ENCODE data around the gene MAP3K5.
"Not testable (repeated sequence)": the region's sequence is repeated elsewhere in the genome, so short reads cannot be mapped to it uniquely, and the experiment has no call there.

The MAP3K5 gene, protein sequence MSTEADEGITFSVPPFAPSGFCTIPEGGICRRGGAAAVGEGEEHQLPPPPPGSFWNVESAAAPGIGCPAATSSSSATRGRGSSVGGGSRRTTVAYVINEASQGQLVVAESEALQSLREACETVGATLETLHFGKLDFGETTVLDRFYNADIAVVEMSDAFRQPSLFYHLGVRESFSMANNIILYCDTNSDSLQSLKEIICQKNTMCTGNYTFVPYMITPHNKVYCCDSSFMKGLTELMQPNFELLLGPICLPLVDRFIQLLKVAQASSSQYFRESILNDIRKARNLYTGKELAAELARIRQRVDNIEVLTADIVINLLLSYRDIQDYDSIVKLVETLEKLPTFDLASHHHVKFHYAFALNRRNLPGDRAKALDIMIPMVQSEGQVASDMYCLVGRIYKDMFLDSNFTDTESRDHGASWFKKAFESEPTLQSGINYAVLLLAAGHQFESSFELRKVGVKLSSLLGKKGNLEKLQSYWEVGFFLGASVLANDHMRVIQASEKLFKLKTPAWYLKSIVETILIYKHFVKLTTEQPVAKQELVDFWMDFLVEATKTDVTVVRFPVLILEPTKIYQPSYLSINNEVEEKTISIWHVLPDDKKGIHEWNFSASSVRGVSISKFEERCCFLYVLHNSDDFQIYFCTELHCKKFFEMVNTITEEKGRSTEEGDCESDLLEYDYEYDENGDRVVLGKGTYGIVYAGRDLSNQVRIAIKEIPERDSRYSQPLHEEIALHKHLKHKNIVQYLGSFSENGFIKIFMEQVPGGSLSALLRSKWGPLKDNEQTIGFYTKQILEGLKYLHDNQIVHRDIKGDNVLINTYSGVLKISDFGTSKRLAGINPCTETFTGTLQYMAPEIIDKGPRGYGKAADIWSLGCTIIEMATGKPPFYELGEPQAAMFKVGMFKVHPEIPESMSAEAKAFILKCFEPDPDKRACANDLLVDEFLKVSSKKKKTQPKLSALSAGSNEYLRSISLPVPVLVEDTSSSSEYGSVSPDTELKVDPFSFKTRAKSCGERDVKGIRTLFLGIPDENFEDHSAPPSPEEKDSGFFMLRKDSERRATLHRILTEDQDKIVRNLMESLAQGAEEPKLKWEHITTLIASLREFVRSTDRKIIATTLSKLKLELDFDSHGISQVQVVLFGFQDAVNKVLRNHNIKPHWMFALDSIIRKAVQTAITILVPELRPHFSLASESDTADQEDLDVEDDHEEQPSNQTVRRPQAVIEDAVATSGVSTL (N-terminal part only)

DNA sequence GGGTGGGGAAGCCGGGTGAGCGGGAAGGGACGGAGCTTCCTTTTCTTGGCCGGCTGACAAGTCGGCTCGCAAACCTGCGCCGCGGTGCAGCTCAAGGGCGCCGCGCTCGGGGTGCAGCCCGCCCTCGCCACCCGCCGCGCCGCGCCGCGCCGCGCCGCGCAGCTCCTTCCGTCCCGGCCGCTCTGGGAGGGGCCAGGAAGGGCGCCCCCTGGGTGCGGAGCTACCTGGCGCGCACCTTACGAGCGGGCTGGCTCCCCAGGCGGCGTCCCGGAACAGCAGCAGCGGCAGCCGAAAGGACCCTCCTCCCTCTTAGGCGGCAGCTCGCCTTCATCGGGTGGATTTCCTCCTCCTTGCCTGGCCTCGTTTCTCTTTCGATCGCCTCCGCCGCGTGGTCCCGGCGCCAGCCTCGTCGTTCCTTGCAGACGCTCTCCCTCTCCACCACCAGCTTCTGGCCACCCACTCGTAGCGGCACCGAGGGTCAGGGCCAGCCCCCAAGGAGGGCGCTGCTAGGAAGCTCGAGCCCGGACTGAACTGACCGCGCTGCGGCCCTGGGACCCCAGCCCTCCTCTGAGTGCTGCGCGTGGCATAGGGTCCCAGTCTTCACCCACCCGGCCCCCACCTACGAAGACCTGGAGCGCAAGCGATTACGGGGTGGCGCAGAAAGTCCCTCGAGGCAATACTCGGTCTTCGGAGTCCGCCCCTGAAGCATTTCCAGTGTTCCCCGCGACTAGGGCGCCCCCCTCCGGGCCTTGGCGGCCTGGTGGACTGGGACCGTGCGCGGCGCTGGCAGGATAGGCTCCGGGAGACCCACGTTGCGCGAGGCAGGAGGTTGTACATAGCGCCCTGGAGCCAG lies at the start of gene MAP3K5:
Gene MAP3K5 (minus strand): TSS at position 68 of the 853 bp plus-strand sequence. CDS start 320 bp downstream, outside the sequence.
- DNase-seq: peak; percentile 87

DNA sequence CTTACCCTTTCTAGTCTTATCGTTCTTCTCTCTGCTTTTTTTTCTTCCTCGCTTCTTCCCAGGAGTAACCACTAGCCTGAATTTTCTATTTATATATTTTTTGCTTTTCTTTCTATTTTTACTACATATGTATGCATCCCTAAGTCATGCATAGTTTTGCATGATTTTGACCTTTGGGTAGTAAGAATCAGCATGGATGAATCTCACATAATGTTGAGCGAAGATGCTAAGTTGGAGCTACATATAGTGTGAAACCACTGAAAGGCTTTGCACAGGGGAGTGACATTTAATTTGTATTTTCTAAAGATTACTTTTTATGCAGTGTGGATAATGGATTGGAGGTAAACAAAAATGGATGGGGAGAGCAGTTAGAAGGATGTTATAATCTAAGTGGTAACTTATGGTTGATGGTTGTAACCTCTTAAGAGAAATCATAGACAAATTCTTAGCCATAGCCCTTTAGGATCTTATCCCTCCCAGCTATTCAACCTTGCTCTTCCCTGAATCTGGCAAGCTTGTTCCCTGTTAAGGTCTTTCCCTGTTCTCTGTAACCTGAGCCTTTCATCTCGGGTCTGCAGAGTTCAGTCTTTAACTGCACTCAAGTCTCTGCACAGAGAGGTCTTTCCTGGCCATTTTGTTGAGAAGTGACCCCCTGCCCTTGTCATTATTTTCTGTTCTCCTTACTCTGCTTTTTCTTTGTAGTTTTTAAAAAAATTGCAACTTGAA lies 48.2 kb upstream of the MAP3K5 start:
- no peak for DNase-seq

DNA sequence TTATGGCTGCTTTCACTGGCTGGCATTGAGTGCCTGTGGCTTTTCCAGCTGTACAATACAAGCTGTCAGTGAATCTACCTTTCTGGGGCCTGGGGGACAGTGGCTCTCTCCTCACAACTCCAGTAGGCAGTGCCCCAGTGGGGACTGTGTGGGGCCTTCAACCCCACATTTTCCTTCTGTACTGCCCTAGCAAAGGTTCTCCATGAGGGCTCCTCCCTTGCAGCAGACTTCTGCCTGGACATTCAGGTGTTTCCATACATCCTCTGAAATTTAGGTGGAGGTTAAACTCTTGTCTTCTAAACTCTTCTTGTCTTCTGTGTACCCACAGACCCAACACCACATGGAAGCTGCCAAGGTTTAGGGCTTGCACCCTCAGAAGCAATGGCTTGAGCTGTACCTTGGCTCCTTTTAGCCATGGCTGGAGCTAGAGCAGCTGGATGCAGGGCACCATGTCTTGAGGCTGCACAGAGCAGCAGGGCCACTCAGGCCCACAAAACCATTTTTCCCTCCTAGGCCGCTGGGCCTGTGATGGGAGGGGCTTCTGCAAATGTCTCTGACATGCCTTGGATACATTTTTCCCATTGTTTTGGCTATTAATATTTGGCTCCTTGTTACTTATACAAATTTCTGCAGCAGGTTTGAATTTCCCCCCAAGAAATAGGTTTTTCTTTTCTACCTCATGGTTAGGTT lies 39.7 kb upstream of the MAP3K5 start:
- no peak for DNase-seq

DNA sequence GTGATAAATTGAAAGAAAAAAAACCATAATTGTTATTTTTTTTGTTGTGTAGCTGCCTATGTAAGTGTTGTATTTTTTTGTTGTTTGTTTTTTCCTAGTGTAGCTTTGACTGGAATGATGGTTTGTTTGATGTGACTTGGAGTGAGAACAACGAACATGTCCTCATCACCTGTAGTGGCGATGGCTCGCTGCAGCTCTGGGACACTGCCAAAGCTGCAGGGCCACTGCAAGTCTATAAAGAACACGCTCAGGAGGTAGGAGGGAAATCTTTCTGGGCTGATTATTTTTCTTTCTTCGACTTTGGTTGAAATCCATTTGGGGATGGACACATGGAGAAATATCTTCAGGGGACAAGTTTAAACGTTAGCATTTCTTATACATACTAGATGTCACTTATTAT lies 33.9 kb upstream of the MAP3K5 start:
- DNase-seq: no peak

DNA sequence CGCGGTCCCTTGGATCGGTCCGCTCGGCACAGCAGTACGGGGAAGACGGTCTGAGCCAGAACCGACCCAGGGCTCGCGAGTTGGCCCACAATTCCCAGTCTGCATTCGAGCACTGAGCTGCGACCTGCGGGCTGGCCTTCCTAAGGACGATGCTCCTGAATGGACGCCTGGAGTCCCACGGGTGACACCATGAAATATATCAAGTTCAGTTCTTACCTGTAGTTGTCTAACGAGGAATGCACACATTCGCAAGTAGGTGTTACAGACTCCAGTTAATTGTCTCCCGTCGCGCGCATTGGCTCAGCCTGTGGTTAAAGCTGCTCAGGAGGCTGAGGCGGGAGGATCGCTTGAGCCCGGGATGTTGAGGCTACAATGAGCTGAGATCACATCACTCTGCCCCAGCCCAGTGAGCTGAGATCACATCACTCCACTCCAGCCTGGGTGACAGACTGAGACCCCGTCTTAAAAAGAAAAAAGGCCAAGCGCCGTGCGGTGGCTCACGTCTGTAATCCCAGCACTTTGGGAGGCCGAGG lies 30.9 kb upstream of the MAP3K5 start:
- DNase-seq: no peak

DNA sequence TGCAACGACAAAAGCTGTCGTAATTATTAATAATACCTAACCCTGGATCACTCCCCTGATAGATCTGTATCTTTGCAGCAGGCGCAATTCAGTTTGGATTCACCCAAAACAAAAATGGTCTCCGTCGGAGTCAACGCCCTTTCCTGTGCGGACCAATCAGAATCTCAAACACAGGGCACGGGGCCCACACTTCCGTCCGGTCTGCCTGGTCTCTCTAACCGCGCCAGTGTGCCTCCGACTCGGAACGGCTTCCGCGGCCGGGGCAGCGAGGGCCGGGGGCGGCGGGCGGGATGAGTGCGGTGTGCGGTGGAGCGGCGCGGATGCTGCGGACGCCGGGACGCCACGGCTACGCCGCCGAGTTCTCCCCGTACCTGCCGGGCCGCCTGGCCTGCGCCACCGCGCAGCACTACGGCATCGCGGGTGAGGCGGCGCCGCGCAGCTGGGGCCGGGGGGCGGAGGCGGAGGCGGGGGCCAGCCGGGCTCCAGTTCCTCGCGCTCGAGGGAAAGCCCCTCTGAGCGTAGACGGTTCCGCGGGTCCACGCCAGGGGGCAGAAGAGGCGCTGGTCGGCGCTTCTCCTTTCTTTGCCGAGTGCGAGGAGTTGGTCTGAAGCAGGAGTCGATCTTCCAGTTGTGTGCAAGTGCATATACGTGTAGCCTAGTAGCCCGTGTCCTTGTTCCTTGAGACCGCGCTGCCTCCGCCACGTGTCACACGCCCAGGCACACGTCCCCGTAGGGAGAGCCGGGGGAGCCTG lies 30.3 kb upstream of the MAP3K5 start, which contains the start of gene PEX7:
Gene PEX7 (plus strand): TSS at position 217 of the 752 bp plus-strand sequence. CDS start 74 bp downstream, at position 291.
- DNase-seq: peak; percentile 95

DNA sequence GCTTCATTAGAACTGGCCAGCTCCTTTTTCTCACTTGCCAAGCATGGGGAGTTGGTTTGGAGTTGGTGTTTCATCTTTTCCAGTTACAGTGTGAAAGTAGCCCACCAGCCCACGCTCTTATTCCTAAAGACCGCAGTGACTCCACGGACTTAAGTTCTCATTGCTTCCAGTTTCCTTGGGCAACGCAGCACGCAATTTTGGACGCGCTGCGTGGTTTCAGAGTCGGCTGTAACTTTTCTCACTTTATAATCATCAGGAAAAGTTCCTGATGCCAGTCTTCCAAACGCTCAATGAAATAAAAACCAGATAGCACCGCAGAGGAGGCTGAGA lies 29.7 kb upstream of the MAP3K5 start:
- no peak for DNase-seq

DNA sequence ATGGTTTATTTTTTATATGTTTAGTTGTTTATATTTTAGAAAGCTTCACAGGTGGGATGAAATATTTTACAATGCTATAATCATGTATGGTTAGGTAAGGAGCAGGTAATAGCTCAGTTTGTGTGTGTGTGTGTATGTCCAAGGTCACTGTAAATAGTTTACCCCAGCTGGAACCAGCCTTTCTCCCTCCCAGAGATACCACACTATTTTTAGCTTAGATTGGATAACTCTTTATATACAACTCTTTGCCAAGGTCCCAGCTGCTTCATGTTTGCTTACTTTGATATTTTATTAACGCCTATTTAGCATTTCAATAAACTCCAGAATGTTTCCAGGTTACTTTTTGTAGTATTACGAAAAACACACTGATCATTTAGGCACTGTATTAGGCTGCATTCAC lies 28.3 kb upstream of the MAP3K5 start:
- no peak for DNase-seq

DNA sequence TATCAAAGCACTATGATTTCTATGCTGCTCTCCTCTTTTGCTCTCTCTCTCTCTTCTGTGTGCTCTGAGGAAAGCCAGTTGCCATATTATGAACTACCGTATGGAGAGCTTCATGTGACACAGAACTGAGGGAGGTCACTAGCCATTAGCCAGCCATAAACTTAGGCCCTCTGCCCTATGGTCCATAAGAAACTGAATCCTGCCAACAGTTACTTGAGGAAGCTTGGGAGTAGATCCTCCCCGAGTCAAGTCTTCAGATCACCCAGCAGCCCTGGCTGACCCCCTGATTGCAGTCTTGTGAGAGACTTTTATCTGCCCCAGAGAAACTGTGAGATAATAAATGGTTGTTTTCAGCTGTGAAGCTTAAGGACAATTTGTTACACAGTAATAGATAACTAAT lies 24.4 kb upstream of the MAP3K5 start:
- no peak for DNase-seq

DNA sequence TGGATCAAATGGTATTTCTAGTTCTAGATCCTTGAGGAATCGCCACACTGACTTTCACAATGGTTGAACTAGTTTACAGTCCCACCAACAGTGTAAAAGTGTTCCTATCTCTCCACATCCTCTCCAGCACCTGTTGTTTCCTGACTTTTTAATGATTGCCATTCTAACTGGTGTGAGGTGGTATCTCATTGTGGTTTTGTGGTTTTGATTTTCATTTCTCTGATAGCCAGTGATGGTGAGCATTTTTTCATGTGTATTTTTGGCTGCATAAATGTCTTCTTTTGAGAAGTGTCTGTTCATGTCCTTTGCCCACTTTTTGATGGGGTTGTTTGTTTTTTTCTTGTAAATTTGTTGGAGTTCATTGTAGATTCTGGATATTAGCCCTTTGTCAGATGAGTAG lies 23.3 kb upstream of the MAP3K5 start:
- DNase-seq: not testable (repeated sequence)

DNA sequence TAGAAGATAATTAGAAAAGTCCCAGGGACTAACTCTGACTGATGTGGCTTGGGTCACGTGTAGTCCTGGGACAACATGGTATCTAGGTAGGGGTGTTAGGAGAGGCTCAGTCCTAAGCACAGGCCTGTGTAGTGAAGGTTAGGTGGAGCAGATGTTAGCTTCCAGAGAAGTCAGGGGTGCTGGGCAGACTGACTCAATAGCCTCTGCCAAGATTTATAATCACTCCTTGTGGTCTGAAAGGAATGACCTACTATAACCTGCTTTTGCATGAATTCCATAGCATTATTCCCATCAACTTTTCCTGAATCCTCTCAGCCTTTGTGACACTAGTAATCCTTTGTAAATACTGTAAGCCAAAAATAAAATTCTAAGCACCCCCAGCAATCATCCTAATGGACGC lies 19.9 kb upstream of the MAP3K5 start:
- DNase-seq: peak; percentile 33

DNA sequence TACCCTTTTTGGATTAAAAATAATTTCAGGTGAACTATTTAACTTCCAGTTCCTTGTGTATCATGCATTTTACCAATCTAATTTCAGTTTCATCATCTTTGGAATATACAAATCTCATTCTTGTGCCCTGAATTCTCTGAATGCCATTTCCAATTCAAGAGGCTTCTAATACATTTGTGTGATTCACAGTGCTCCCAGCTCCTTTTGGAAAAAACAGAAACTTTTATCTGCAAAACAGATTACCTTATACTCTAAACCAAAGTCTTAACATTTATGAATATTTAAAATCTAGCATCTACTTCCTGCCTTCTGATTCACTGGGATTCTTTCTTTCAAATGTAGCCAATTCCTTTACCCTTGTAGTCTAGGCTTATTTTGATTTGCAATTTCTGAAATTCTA lies 19.0 kb upstream of the MAP3K5 start:
- no peak for DNase-seq

DNA sequence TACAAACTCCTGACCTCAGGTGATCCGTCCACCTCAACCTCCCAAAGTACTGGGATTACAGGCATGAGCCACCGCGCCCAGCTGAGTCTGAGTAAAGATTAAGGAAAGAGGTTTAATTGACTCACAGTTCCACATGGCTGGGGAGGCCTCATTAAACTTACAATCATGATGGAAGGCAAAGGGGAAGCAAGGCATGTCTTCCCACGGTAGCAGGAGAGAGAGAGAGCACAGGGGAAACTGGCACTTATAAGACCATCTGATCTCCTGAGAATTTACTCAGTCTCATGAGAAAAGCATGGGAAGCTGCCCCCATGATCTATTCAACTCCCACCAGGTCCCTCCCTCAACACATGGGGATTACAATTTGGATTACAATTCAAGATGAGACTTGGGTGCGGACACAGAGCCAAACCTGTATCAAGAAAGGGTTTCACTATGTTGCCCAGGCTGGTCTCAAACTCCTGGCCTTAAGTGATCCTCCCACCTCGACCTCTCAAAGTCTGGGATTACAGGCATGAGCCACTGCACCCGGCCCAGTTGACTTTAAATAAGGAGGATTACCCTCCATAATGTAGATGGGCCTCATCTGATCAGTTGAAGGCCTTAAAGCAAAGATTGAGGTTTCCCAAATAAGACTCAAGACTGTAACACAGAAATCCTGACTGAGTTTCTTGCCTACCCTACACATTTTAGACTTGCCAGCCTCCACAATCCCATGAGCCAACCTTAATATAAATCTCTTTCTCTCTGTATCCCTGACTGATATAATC lies 17.0 kb upstream of the MAP3K5 start:
- DNase-seq: peak; percentile 58

DNA sequence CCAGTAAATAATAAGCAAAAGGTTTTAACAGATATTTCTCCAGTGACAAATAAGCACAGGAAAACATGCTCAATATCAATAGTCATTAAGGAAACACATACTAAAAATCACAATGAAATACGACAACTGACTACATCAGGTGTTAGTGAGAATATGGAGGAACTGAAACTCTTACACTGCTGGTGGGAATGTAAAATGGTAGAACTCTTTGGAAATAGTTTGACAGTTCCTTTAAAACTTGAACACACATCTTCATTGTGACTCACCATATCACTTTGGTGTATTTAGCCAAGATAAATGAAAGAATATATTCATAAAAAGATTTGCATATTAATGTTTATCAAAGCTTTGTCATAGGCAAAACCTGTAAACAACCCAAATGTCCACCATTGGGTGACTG lies 11.3 kb upstream of the MAP3K5 start:
- no peak for DNase-seq

DNA sequence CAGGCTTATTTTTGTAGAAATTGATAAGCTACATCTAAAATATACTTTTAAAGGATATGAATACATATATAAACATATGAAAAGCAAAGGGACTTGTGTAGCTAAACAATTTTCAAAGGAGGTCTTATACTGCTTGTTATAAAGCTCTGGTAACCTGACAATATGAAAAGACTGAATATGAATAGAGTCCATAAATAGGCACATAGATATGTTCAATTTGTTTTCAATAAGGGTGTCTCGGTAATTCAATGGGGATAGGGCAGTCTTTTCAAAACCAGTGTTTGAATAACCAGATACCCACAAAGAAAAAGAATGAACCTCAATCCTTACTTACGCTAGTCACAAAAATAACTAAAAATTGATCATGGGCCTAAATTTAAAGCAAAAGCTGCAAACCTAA lies 9.3 kb upstream of the MAP3K5 start:
- DNase-seq: no peak

DNA sequence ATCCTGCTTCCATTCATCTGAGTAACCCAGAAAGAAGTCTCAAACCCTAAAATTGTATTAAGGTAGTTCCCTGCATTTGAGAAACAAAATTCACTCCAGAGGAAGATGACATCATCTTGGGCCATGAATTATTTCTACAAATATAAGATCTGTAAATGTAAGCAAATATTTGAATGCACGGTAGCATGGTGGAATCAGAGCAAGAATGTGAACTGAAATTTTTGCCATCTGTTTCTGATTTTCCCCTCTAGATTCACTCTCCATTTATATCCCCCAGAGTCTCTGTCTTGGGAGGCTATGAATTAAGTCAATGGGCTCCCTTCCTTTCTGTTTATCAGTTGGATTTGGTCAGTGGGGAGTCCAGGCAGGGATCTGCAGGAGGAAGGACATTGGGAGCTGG lies 5.8 kb upstream of the MAP3K5 start:
- DNase-seq: no peak

DNA sequence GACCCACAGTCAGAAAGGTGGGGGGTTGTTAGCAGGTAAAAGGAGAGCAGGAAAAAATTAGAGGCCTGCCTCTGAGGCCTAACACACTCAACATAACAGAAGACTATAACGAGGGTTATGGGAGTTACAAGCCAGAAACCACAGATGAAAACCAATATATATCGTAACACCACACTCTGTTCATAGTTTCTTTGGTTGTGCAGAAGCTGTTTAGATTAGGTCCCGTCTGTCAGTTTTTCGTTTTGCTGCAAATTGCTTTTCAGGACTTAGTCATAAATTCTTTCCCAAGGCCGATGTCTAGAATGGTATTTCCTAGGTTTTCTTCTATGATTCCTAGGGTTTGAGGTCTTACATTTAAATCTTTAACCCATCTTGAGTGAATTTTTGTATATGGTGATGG lies 3.7 kb upstream of the MAP3K5 start:
- DNase-seq: no peak

DNA sequence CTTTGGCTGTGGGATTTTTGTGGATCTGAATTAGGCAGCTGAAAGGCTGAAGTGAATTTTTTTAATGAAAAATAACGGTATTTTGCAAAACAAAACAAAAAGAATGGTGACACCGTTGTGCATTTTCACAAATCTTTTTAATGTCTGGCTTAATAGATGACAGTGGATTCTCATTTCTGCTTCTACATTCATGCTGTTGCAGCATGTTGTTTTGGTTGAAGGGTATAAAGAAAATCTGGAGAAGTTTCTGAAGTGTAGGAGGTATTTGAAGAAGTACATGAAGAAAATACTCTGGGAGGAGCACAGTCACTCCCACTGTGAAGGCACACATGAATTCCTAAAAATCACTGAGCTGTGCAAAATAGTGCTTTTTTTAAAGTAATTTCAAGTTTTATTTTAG lies 3.1 kb upstream of the MAP3K5 start:
- DNase-seq: no peak

DNA sequence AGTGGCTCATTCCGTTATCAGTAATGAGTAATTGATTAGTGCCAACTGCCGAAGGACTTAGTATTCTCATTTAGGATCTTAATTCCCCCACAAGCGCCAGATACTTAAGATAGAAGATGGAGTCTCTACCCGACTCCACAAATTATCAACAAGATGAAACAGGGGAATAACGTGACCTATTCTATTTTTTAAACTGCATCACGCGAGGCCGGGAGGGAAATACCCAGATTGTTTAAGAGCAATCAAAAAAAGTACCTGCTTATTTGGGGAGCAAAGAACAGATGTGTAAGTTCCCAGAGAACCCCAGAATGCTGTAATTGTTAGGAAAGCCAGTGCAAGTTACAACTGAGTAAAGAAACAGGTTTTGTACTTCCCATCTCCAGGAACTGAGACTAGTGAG lies 1.1 kb upstream of the MAP3K5 start:
- no peak for DNase-seq

Measured in NCI-H82 (cell line).